Measurements from ENCODE around the gene KIF2C.

GRCh38 chr1:44803312-44804095 is 63.9 kb downstream of the KIF2C start:
- TF ChIP-seq TAF1 (IDR thresholded peaks at IDR 0.05; ENCODE audit: low read depth, low read length) (no peak), POLR2AphosphoS5 (IDR thresholded peaks at IDR 0.05; ENCODE audit: low read depth, low read length) (no peak), POLR2A (IDR thresholded peaks at IDR 0.05; ENCODE audit: low read depth, low read length) (no peak)
